H9 (cell line): ENCODE data around the gene SPATS1. TPM values are rescaled to one million over a fixed set of nuclear protein-coding genes. Genes with fewer than 3 reads are reported as not detected.

Experiments used
- DNase-seq: peaks from one replicate; pipeline ENCODE4 v3.0.0-alpha.2; 2017
- H2AFZ ChIP-seq: one replicate; pipeline ENCODE4 v1.6.1; 2013; ENCODE audit warnings: mild to moderate bottlenecking, low read length, control low read depth, moderate library complexity
- H2AK5ac ChIP-seq: 2 replicates; pipeline ENCODE4 v1.6.1; 2013; ENCODE audit warnings: low read length, control low read depth, mixed read lengths; ENCODE audit not compliant: insufficient read length
- H2BK120ac ChIP-seq: one replicate; pipeline ENCODE4 v1.6.1; 2013; ENCODE audit warnings: low read depth, mild to moderate bottlenecking, low read length, control low read depth, inconsistent platforms; ENCODE audit not compliant: poor library complexity, severe bottlenecking
- H2BK12ac ChIP-seq: 2 replicates; pipeline ENCODE4 v1.6.1; 2013; ENCODE audit warnings: low read length, control low read depth, mixed read lengths, low read depth; ENCODE audit not compliant: insufficient read length
- H2BK15ac ChIP-seq: 2 replicates; pipeline ENCODE4 v1.6.1; 2013; ENCODE audit warnings: low read depth, low read length, control low read depth
- H2BK20ac ChIP-seq: one replicate; pipeline ENCODE4 v1.6.1; 2013; ENCODE audit warnings: low read depth, mild to moderate bottlenecking, low read length, control low read depth, inconsistent platforms; ENCODE audit not compliant: poor library complexity, severe bottlenecking
- H2BK5ac ChIP-seq: 2 replicates; pipeline ENCODE4 v1.6.1; 2013; ENCODE audit warnings: low read length, control low read depth, mixed read lengths; ENCODE audit not compliant: insufficient read length
- H3K14ac ChIP-seq: 2 replicates; pipeline ENCODE4 v1.6.1; 2013; ENCODE audit warnings: low read length, control low read depth; ENCODE audit not compliant: insufficient read depth
- H3K18ac ChIP-seq: 2 replicates; pipeline ENCODE4 v1.6.1; 2013; ENCODE audit warnings: low read depth, mild to moderate bottlenecking, mixed read lengths, low read length, control low read depth; ENCODE audit not compliant: insufficient read length
- H3K23ac ChIP-seq: 2 replicates; pipeline ENCODE4 v1.6.1; 2013; ENCODE audit warnings: low read length, control low read depth, mixed read lengths, low read depth; ENCODE audit not compliant: insufficient read length
- H3K23me2 ChIP-seq: 2 replicates; pipeline ENCODE4 v1.6.1; 2013; ENCODE audit warnings: low read depth, mild to moderate bottlenecking, mixed read lengths, low read length, control low read depth; ENCODE audit not compliant: insufficient read length, poor library complexity, severe bottlenecking
- H3K27ac ChIP-seq: 2 replicates; pipeline ENCODE4 v1.5.1; 2013; ENCODE audit warnings: low read length, control low read depth, mixed read lengths, low read depth; ENCODE audit not compliant: insufficient read length
- H3K27me3 ChIP-seq: 2 replicates; pipeline ENCODE4 v1.6.1; 2013; ENCODE audit warnings: low read length, control low read depth, inconsistent platforms; ENCODE audit not compliant: insufficient read depth
- H3K4ac ChIP-seq: 2 replicates; pipeline ENCODE4 v1.6.1; 2013; ENCODE audit warnings: low read depth, mild to moderate bottlenecking, control low read depth, inconsistent platforms, low read length, moderate library complexity
- H3K4me1 ChIP-seq: 2 replicates; pipeline ENCODE4 v1.6.1; 2013; ENCODE audit warnings: low read length, control low read depth, inconsistent platforms; ENCODE audit not compliant: insufficient read depth
- H3K4me2 ChIP-seq: 2 replicates; pipeline ENCODE4 v1.6.1; 2013; ENCODE audit warnings: low read length, control low read depth, mixed read lengths; ENCODE audit not compliant: insufficient read length, insufficient read depth
- H3K56ac ChIP-seq: 2 replicates; pipeline ENCODE4 v1.6.1; 2013; ENCODE audit warnings: low read depth, mild to moderate bottlenecking, mixed read lengths, low read length, control low read depth; ENCODE audit not compliant: insufficient read length
- H3K79me1 ChIP-seq: 2 replicates; pipeline ENCODE4 v1.6.1; 2013; ENCODE audit warnings: low read depth, mild to moderate bottlenecking, moderate library complexity, low read length, control low read depth, inconsistent platforms; ENCODE audit not compliant: insufficient read depth, poor library complexity, severe bottlenecking
- H3K79me2 ChIP-seq: 2 replicates; pipeline ENCODE4 v1.6.1; 2013; ENCODE audit warnings: low read length, control low read depth, inconsistent platforms; ENCODE audit not compliant: insufficient read depth
- H3K9ac ChIP-seq: 2 replicates; pipeline ENCODE4 v1.6.1; 2013; ENCODE audit warnings: low read length, control low read depth, mixed read lengths; ENCODE audit not compliant: insufficient read length; ENCODE audit errors: extremely low read depth
- H3K9me3 ChIP-seq: one replicate; pipeline ENCODE4 v1.6.1; 2013; ENCODE audit warnings: low read depth, low read length, inconsistent platforms; ENCODE audit not compliant: control insufficient read depth
- H3T11ph ChIP-seq: one replicate; pipeline ENCODE4 v1.6.1; 2013; ENCODE audit warnings: mild to moderate bottlenecking, low read length, control low read depth, inconsistent platforms
- H4K20me1 ChIP-seq: one replicate; pipeline ENCODE4 v1.6.1; 2013; ENCODE audit not compliant: control insufficient read depth, insufficient read length, insufficient read depth
- H4K5ac ChIP-seq: 2 replicates; pipeline ENCODE4 v1.6.1; 2013; ENCODE audit warnings: low read depth, mild to moderate bottlenecking, mixed read lengths, low read length, control low read depth; ENCODE audit not compliant: insufficient read length
- H4K8ac ChIP-seq: replicated peaks from 2 replicates; pipeline ENCODE4 v1.6.1; 2013; ENCODE audit warnings: low read length, control low read depth, mixed read lengths, low read depth; ENCODE audit not compliant: insufficient read length
- H4K91ac ChIP-seq: 2 replicates; pipeline ENCODE4 v1.6.1; 2013; ENCODE audit warnings: low read depth, mild to moderate bottlenecking, moderate library complexity, mixed read lengths, low read length, control low read depth; ENCODE audit not compliant: insufficient read length
- H3K27ac Mint-ChIP-seq, 3 experiments: 2 replicates in 2 of 3; 3 replicates in 1 of 3; pipeline ENCODE4 v1.8.0; 2020 to 2021; ENCODE audit warnings: mixed read lengths in 3 of 3, mild to moderate bottlenecking in 1 of 3, moderate library complexity in 1 of 3
- H3K27me3 Mint-ChIP-seq: 2 replicates; pipeline ENCODE4 v1.8.0; 2021; ENCODE audit warnings: low read depth, mild to moderate bottlenecking, moderate library complexity, mixed read lengths
- H3K36me3 Mint-ChIP-seq, 3 experiments: 2 replicates in 2 of 3; 3 replicates in 1 of 3; pipeline ENCODE4 v1.8.0; 2020 to 2021; ENCODE audit warnings: low read depth in 3 of 3, mixed read lengths in 3 of 3; ENCODE audit not compliant: insufficient read depth in 1 of 3
- H3K4me1 Mint-ChIP-seq, 2 experiments: 2 replicates each; pipeline ENCODE4 v1.8.0; 2020; ENCODE audit warnings: mixed read lengths in 2 of 2
- H3K4me3 Mint-ChIP-seq, 2 experiments: 2 replicates in 1 of 2; 3 replicates in 1 of 2; pipeline ENCODE4 v1.8.0; 2020 to 2021; ENCODE audit warnings: mild to moderate bottlenecking in 2 of 2, mixed read lengths in 2 of 2, moderate library complexity in 1 of 2
- H3K9me3 Mint-ChIP-seq, 2 experiments: 2 replicates in 1 of 2; 3 replicates in 1 of 2; pipeline ENCODE4 v1.8.0; 2020; ENCODE audit warnings: mild to moderate bottlenecking in 2 of 2, mixed read lengths in 2 of 2, moderate library complexity in 1 of 2
- WGBS: extraction: QIAGEN DNeasy Blood & Tissue Kit; methylation state at CpG from one replicate; pipeline ENCODE4 v1.1.7; 2013; ENCODE audit warnings: missing lambda C conversion rate, low lambda C conversion rate, mixed read lengths; ENCODE audit not compliant: insufficient read length; ENCODE audit errors: extremely low coverage; 5-methylcytosine and 5-hydroxymethylcytosine counted together
- long read RNA-seq: library from polyadenylated mRNA; unstranded; transcript quantifications from one replicate; pipeline ENCODE4 v2.0.0, GENCODE V29; 2020
- total RNA-seq: library from RNA; stranded (reverse); gene quantifications from 2 replicates; pipeline ENCODE4 v1.2.1, GENCODE V29; 2021
- TF ChIP-seq, protein P1 (sequence below): fragments of 200-600 bp; sonication (generic); conservative IDR thresholded peaks from 3 replicates; pipeline ENCODE4 v1.8.0; 2021; ENCODE audit warnings: antibody characterized with exemption, mild to moderate bottlenecking

Gene SPATS1, protein sequence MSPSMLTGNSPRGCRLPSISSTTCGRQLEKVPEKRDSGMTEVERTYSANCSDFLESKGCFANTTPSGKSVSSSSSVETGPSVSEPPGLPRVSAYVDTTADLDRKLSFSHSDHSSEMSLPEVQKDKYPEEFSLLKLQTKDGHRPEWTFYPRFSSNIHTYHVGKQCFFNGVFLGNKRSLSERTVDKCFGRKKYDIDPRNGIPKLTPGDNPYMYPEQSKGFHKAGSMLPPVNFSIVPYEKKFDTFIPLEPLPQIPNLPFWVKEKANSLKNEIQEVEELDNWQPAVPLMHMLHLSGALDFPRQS
- total RNA-seq: not detected in 2 replicates
- long read RNA-seq: 0 reads

DNA sequence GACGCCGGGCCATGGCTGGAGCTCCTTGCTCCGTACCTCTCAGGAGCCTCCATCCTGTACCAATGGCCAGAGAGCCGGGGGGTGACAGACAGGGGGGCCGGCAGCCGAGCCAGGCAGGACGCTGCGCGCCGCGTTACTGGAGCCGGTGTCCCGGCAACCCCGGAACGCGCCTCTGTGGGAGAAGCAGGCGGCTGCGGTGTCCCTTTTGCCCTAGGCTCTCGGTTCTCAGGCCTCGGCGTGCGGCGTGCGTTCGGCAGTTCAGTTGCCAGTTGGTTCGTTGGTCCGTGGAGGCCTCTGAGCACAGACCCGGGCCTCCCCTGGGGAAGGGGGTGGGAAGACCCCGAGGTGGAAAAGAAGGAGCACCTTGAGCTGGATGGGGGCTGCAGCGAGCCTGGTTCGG lies at the start of gene SPATS1:
Gene SPATS1 (plus strand): TSS at position 162 of the 400 bp plus-strand sequence. CDS start 446 bp downstream, outside the sequence.
- Mint-ChIP-seq H3K4me3 (no peak within 1 kb of the TSS), H3K27me3 (peaks cover 5% of the 10 kb centered on the region), H3K4me1 (peaks cover 12 to 13% of the 10 kb centered on the region in 2 experiments; a peak in 3 of 4 replicates), H3K9me3 (no peaks in the 10 kb centered on the region), H3K27ac (no peak within 1 kb of the TSS), H3K36me3 (no peaks in the 10 kb centered on the region)
- Histone ChIP-seq H4K20me1 (no peaks in the 10 kb centered on the region), H2BK20ac (no peak within 1 kb of the TSS), H2BK12ac (no peak within 1 kb of the TSS), H3K27me3 (no peaks in the 10 kb centered on the region), H3K14ac (no peak within 1 kb of the TSS), H3K4me1 (0 out of 2 replicates have a peak, but pooled peaks cover 2% of the 10 kb centered on the region), H3K9ac (no peak within 1 kb of the TSS), H3K18ac (no peak within 1 kb of the TSS), H4K91ac (no peak within 1 kb of the TSS), H2BK5ac (no peak within 1 kb of the TSS), H2AK5ac (no peak within 1 kb of the TSS), H4K8ac (no peak within 1 kb of the TSS), H3T11ph (no peak within 1 kb of the TSS), H2AFZ (no peak within 1 kb of the TSS), H3K79me2 (no peaks in the 10 kb centered on the region), H3K27ac (no peak within 1 kb of the TSS), H4K5ac (no peak within 1 kb of the TSS), H2BK15ac (no peak within 1 kb of the TSS; the same call in 1 of the 2 replicates), H3K23me2 (no peaks in the 10 kb centered on the region), H3K4ac (no peak within 1 kb of the TSS), H3K9me3 (no peaks in the 10 kb centered on the region), H3K23ac (no peak within 1 kb of the TSS), H2BK120ac (no peak within 1 kb of the TSS), H3K56ac (no peak within 1 kb of the TSS), H3K4me2 (no peak within 1 kb of the TSS), H3K79me1 (no peaks in the 10 kb centered on the region)
- TF ChIP-seq, protein P1, sequence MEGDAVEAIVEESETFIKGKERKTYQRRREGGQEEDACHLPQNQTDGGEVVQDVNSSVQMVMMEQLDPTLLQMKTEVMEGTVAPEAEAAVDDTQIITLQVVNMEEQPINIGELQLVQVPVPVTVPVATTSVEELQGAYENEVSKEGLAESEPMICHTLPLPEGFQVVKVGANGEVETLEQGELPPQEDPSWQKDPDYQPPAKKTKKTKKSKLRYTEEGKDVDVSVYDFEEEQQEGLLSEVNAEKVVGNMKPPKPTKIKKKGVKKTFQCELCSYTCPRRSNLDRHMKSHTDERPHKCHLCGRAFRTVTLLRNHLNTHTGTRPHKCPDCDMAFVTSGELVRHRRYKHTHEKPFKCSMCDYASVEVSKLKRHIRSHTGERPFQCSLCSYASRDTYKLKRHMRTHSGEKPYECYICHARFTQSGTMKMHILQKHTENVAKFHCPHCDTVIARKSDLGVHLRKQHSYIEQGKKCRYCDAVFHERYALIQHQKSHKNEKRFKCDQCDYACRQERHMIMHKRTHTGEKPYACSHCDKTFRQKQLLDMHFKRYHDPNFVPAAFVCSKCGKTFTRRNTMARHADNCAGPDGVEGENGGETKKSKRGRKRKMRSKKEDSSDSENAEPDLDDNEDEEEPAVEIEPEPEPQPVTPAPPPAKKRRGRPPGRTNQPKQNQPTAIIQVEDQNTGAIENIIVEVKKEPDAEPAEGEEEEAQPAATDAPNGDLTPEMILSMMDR: no peak
- peak; percentile 78 for DNase-seq
- WGBS: no CpG with 5 or more reads among the region's 31 CpGs
